Stomach (tissue), 9 donors: Measurements from ENCODE around the gene TFEB. TPM values are rescaled to one million over a fixed set of nuclear protein-coding genes. Genes with fewer than 3 reads are reported as not detected.

Experiments used
- DNase-seq, 2 donors: peaks; one replicate each; pipeline versions ENCODE4 v3.0.0 to v3.0.0-alpha.2; 2013 to 2019
- H3K27ac ChIP-seq, 5 donors: fragments of 200-600 bp in 4 of 5; sonication (generic) in 4 of 5; one replicate each; pipeline ENCODE4 v1.5.1; 2013 to 2019; ENCODE audit warnings: mild to moderate bottlenecking in 1 of 5, moderate library complexity in 1 of 5
- H3K27me3 ChIP-seq, 3 donors: fragments of 200-600 bp; sonication (generic); one replicate each; pipeline ENCODE4 v1.5.1; 2017 to 2019; ENCODE audit warnings: mixed run types in 1 of 3
- H3K36me3 ChIP-seq, 4 donors: fragments of 200-600 bp; sonication (generic); 1 replicate in 3 of 4; 2 replicates in 1 of 4; pipeline ENCODE4 v1.5.1; 2016 to 2019
- H3K4me1 ChIP-seq, 4 donors: fragments of 200-600 bp; sonication (generic); one replicate each; pipeline ENCODE4 v1.5.1; 2016 to 2019
- H3K4me3 ChIP-seq, 4 donors: fragments of 200-600 bp; sonication (generic) in 3 of 4; one replicate each; pipeline ENCODE4 v1.5.1; 2016 to 2019; ENCODE audit warnings: mild to moderate bottlenecking in 1 of 4
- H3K9me3 ChIP-seq, 4 donors: fragments of 200-600 bp; sonication (generic); one replicate each; pipeline ENCODE4 v1.5.1; 2016 to 2019
- CTCF ChIP-seq, 7 experiments: fragments of 450-650 bp in 4 of 7; fragments of 200-600 bp in 3 of 7; sonication (generic) in 3 of 7; IDR thresholded peaks; one replicate each; pipeline ENCODE4 v1.5.1; 2016 to 2019; ENCODE audit warnings: antibody characterized with exemption in 7 of 7, control low read depth in 2 of 7, mild to moderate bottlenecking in 1 of 7
- EP300 ChIP-seq: sonication (generic); formaldehyde crosslinking; IDR thresholded peaks from one replicate; pipeline ENCODE4 v1.6.1; 2017; ENCODE audit warnings: antibody characterized with exemption
- POLR2A ChIP-seq, 4 donors: fragments of 450-650 bp; IDR thresholded peaks; one replicate each; pipeline ENCODE4 v1.6.1; 2016; ENCODE audit warnings: antibody characterized with exemption in 4 of 4, control low read depth in 2 of 4, mild to moderate bottlenecking in 1 of 4, moderate library complexity in 1 of 4
- POLR2AphosphoS5 ChIP-seq, 3 donors: sonication (generic); formaldehyde crosslinking; IDR thresholded peaks; one replicate each; pipeline ENCODE4 v1.6.1; 2016; ENCODE audit warnings: antibody characterized with exemption in 3 of 3
- WGBS, 5 donors: extraction: QIAGEN DNeasy Blood & Tissue Kit in 3 of 5; methylation state at CpG; one replicate each; pipeline versions ENCODE4 v1.1.5 to v1.1.7; 2013 to 2018; 5-methylcytosine and 5-hydroxymethylcytosine counted together
- intact Hi-C: fragments of 100-400 bp; cut with DNase I; formaldehyde crosslinking; loops from one replicate; pipeline ENCODE4 v1.15.1; 2023; ENCODE audit warnings: low total_unique reads
- polyA plus RNA-seq, 3 donors: library from polyadenylated mRNA; stranded (reverse); fragments of 200-250 nt; gene quantifications; one replicate each; pipeline ENCODE4 v1.2.3, GENCODE V29; 2013
- total RNA-seq, 5 donors: library from RNA; depleted of rRNA; stranded (reverse); fragments of >200 nt; gene quantifications; one replicate each; pipeline versions ENCODE4 v1.1.0 to v1.2.3, GENCODE V29; 2014 to 2016
- donor health status: healthy with polysubstance abuse.
- donor health status: Bipolar disorder and iron deficiency.
- donor health status: healthy.

Gene TFEB
- total and polyA plus RNA-seq, 8 donors = 6.4 to 130 (median 13.5) TPM

- no peaks in the 10 kb centered on the region for H3K36me3 ChIP-seq
- 89 to 100% (median 97%) methylated on average over 1 of the region's 1 CpG for WGBS, 5 donors
Observed at GRCh38 chr6:41667195-41667594, 68.2 kb downstream of the TFEB start.

GRCh38 chr6:41664271-41664670 is 71.1 kb downstream of the TFEB start:
- H3K36me3 ChIP-seq = no peaks in the 10 kb centered on the region
- H3K4me3 ChIP-seq = no peak overlapping the region
- no peak overlapping the region for H3K27ac ChIP-seq
- no peak for DNase-seq
- WGBS, 5 donors = 81 to 89% (median 89%) methylated on average over 5 of the region's 5 CpGs
- peaks cover 0 to 13% (median 0%) of the 10 kb centered on the region in 3 donors for H3K27me3 ChIP-seq
- peaks cover 0 to 5% (median 0%) of the 10 kb centered on the region in 4 donors for H3K4me1 ChIP-seq
- intact Hi-C loops = no loop called here
- no peaks in the 10 kb centered on the region for H3K9me3 ChIP-seq
- TF ChIP-seq POLR2A (IDR thresholded peaks at IDR 0.05) = no peak
- no peak for TF ChIP-seq CTCF (IDR thresholded peaks at IDR 0.05)
- TF ChIP-seq POLR2AphosphoS5 (IDR thresholded peaks at IDR 0.05) = no peak
- TF ChIP-seq EP300 = no peak

More at GRCh38 chr6:41667195-41667594, 68.2 kb downstream of the TFEB start:
- intact Hi-C loops = no loop called here
- Histone ChIP-seq H3K4me3 (no peak overlapping the region), H3K27ac (no peak overlapping the region), H3K9me3 (no peaks in the 10 kb centered on the region), H3K27me3 (peaks cover 0 to 19% (median 0%) of the 10 kb centered on the region in 3 donors), H3K4me1 (no peaks in the 10 kb centered on the region)
- DNase-seq = no peak
- TF ChIP-seq POLR2AphosphoS5 (IDR thresholded peaks at IDR 0.05) = no peak
- no peak for TF ChIP-seq CTCF (IDR thresholded peaks at IDR 0.05)
- no peak for TF ChIP-seq EP300
- TF ChIP-seq POLR2A (IDR thresholded peaks at IDR 0.05) = no peak

GRCh38 chr6:41663568-41663967 is 71.8 kb downstream of the TFEB start:
- Histone ChIP-seq H3K27ac (no peak overlapping the region), H3K4me3 (no peak overlapping the region), H3K36me3 (no peaks in the 10 kb centered on the region), H3K9me3 (no peaks in the 10 kb centered on the region), H3K4me1 (peaks cover 0 to 5% (median 0%) of the 10 kb centered on the region in 4 donors), H3K27me3 (peaks cover 0 to 17% (median 0%) of the 10 kb centered on the region in 3 donors)
- 76 to 83% (median 79%) methylated on average over 5 of the region's 5 CpGs for WGBS, 5 donors
- no peak for DNase-seq
- intact Hi-C loops = no loop called here
- no peak for TF ChIP-seq EP300
- TF ChIP-seq CTCF (IDR thresholded peaks at IDR 0.05) = no peak
- no peak for TF ChIP-seq POLR2A (IDR thresholded peaks at IDR 0.05)

GRCh38 chr6:41659935-41660334 is 75.5 kb downstream of the TFEB start:
- peaks cover 0 to 8% (median 0%) of the 10 kb centered on the region in 4 donors for H3K4me1 ChIP-seq
- no peak overlapping the region for H3K4me3 ChIP-seq
- 23 to 48% (median 27%) methylated on average over 7 of the region's 7 CpGs for WGBS, 5 donors
- no peaks in the 10 kb centered on the region for H3K36me3 ChIP-seq
- H3K27ac ChIP-seq = no peak overlapping the region
- peak in 1 of 2 donors; percentile 59 for DNase-seq
- intact Hi-C loops = no loop called here
- no peak for TF ChIP-seq POLR2A (IDR thresholded peaks at IDR 0.05)
- H3K9me3 ChIP-seq = no peaks in the 10 kb centered on the region
- peaks cover 0 to 19% (median 0%) of the 10 kb centered on the region in 3 donors for H3K27me3 ChIP-seq

GRCh38 chr6:41658636-41659035 is 76.8 kb downstream of the TFEB start:
- TF ChIP-seq POLR2A (IDR thresholded peaks at IDR 0.05) (no peak), EP300 (no peak), POLR2AphosphoS5 (IDR thresholded peaks at IDR 0.05) (no peak), CTCF (IDR thresholded peaks at IDR 0.05) (no peak)
- H3K27ac ChIP-seq = no peak overlapping the region
- H3K36me3 ChIP-seq = peaks cover 0 to 4% (median 0%) of the 10 kb centered on the region in 4 donors
- 92 to 93% (median 93%) methylated on average over 13 of the region's 13 CpGs for WGBS, 5 donors
- H3K4me1 ChIP-seq = peaks cover 0 to 8% (median 0%) of the 10 kb centered on the region in 4 donors
- H3K9me3 ChIP-seq = no peaks in the 10 kb centered on the region
- intact Hi-C loops = no loop called here
- H3K4me3 ChIP-seq = no peak overlapping the region
- DNase-seq = no peak
- H3K27me3 ChIP-seq = peaks cover 0 to 29% (median 0%) of the 10 kb centered on the region in 3 donors
